Measurements from ENCODE around the gene TGM1.

GRCh38 chr14:24207625-24208024 lies 55.4 kb downstream of the TGM1 start:
- TF ChIP-seq GABPA (IDR thresholded peaks at IDR 0.05 in 1 of 2, conservative IDR thresholded peaks at IDR 0.05 in 1 of 2): no peak
- no peak for TF ChIP-seq RAD21 (IDR thresholded peaks at IDR 0.05)
- TF ChIP-seq CTCF (IDR thresholded peaks at IDR 0.05; ENCODE audit: low read depth, low read length, missing input control): no peak
- TF ChIP-seq RXRA (IDR thresholded peaks at IDR 0.05): no peak
- no peak for TF ChIP-seq SP1 (IDR thresholded peaks at IDR 0.05)
- no peak for TF ChIP-seq MAX (IDR thresholded peaks at IDR 0.05)

Data from liver (tissue), 3 donors.